Fibroblast of skin of abdomen (primary cell): ENCODE data around the gene UNC79.
"Not testable (repeated sequence)": the region's sequence is repeated elsewhere in the genome, so short reads cannot be mapped to it uniquely, and the experiment has no call there.

Experiments used
- DNase-seq: peaks from one replicate; pipeline ENCODE4 v3.0.0-alpha.2; 2013

Gene UNC79

DNA sequence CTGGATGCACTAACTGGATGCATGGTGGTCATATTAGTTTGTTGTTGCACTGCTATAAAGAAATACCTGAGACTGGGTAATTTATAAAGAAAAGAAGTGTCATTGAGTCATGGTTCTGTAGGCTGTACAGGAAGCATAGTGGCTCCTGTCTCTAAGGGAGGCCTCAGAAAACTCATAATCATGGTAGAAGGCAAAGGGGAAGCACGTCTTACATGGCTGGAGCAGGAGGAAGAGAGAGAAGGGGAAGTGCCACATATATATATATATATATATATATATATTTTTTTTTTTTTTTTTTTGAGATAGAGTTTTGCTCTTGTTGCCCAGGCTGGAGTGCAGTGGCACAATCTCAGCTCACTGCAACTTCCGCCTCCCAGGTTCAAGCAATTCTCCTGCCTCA lies 62.9 kb downstream of the UNC79 start:
- DNase-seq = not testable (repeated sequence)

DNA sequence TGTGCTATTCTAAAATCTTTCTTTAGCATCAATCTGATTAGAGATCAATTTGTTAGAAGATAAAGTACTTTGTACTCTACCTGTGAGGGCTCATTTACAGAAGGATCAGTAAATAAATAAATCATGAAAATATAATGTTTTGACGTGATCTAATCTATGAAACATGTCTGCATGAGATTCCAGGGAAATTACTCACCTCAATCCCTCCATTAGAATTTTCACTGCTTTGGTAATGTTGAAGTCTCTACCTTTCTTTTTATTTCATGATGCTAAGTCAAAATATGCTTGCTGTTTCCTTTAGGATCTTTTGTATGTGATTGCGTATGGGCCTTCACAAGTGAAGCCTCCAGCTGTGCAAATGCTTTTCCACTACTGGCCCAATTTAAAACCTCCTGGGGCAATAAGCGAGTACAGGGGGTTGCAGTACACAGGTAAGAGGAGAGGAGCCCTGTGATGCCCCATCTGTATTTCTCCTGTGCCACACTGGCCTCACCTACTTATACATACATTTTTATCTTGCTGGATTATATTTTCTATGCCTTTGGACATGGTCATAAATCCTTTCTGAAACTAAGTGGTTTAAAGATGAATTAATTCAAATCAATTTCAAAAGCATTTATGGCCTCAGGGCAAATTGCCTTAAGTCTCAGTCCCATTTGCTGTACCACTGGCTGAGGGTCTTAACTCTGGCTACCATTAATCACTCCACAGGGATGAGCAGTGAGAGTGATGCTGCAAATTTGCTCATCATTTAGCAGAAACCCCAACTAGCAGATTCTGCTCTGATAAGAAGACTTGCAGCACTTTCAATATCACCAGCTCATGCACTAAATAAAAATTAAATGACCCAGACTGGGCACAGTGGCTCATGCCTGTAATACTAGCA lies 66.4 kb downstream of the UNC79 start:
- no peak for DNase-seq

DNA sequence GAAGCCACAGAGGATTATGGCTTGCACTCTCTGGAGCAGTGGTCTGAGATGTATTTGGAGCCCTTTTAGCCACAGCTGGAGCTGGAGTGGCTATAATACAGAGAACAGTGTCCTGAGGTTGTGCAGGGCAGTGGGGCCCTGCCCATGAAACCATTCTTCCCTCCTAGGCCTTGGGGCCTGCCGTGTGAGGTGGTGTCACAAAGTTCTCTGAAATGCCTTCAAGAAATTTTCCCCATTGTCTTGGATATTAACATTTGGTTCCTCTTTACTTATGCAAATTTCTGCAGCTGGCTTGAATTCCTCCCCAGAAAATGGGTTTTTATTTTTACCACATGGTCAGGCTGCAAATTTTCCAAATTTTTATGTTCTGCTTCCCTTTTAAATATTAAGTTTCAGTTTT lies 79.3 kb downstream of the UNC79 start:
- no peak for DNase-seq

DNA sequence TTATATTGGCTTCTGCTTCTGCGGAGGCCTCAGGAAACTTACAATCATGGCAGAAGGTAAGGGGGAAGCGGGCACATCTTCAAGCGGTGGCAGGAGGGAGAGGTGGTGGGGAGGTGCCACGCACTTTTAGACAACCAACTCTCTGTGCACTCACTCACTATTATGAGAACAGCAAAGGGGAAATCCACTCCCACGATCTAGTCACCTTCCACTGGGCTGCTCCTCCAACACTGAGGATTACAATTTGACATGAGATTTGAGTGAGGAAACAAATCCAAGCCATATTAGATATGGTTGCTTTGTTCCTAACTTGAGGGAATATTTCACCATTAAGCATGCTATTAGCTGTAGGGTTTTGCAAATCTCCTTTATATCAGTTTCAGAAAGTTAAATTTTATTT lies 80.3 kb downstream of the UNC79 start:
- no peak for DNase-seq

DNA sequence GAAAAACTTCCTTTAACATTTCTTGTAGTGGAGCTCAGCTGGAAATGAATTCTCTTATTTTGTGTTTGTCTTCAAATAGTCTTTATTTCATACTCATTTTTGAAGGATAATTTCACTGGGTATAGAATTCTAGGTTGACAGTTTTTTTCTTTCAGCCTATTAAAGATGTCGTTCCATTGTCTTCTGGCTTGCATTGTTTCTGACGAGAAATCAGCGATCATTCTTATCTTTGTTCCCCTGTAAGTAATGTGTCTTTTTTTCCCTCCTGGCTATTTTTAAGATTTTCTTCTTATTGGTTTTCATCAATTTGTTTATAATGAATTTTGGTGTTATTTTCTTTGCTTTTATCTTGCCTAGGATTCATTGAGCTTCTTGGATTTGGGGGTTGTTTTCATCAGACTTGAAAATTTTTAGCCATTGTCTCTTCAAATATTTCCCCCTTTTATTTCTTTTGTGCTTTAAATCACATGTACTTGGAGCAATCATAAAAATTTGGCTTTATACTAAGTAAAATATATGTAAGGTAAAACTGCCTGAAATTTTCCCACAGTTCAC lies 89.4 kb downstream of the UNC79 start:
- DNase-seq = no peak

DNA sequence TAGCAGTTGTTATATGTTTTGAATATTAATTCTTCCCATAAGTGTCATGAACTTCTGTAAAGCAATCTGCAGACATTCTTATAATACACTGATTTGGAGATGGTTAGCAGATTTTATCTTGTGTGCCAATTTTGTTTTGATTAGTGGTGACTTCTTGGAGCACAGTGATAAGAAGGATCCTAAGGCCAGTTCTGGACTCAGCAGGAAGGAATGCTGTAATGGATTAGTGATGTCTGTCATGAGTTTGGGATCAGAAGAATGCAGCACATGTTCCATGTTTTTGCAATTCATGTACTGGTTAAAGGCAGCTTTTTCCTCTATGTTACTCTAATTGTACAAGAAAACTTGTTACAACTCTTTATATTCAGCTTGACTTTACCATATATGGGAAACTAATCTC lies 91.5 kb downstream of the UNC79 start:
- DNase-seq = no peak

DNA sequence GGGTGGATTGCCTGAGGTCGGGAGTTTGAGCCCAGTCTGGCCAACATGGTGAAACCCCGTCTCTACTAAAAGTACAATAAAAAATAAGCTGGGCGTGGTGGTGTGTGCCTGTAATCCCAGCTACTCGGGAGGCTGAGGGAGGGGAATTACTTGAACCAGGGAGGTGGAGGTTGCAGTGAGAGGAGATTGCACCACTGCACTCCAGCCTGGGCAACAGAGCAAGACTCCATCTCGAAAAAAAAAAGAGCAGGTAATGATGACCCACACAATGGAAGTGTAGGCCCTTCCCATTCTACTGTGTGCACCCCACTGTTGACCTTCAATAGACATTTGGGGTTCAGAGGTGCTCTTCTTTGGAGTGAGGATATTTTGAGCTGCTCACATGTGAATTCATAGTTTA lies 94.5 kb downstream of the UNC79 start:
- not testable (repeated sequence) for DNase-seq

DNA sequence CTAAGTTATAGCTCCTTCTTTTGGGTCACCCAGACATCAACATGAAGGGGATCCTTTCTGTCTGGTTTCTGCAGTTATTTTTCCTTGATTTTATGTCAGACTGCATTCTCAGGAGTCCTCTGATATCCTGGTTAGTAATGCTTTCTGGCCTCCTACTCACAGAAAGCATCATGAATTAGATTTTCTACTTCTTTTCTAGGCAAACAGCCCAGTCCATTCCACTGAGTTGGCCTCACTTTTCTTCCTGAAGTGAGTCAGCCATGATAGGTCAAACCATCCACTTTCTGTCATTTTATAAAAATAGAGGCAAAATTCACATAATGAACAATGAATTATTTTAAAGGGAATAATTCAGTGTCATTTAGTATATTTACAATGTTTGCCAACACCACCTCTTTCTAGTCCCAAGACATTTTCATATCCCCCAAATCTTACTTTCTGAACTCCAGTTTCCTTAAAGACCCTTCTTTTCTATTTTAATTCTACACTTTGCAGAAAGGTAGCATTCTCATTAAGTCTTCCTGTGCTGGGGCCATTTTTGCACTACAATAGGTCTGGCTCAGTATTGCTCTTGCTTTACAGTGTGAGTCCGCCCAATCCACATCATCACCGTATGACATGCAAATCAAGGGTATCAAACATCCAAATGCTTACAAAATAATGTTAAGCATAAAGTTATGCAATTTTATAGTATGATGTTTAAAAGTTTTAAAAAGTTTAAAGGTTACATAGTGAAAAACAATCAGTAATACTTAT lies 95.1 kb downstream of the UNC79 start:
- DNase-seq = peak; percentile 45

DNA sequence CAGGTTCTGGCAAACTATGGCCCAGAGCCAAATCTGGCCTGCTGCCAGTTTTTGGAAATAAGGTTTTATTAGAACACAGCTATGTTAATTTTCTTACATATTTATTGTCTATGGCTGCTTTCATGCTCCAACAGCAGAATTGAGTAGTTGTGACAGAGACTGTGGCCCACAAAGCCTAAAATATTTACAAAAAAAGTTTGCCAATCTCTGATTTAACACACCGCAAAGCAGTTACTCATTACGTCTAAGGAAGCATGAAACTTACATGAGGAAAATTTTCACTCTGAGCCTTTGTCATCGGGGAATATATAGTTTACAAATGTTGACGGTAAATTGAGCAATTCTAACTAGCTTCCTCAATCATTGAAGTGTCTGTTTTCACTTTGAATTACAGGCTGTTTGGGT lies 96.5 kb downstream of the UNC79 start:
- peak; percentile 33 for DNase-seq

DNA sequence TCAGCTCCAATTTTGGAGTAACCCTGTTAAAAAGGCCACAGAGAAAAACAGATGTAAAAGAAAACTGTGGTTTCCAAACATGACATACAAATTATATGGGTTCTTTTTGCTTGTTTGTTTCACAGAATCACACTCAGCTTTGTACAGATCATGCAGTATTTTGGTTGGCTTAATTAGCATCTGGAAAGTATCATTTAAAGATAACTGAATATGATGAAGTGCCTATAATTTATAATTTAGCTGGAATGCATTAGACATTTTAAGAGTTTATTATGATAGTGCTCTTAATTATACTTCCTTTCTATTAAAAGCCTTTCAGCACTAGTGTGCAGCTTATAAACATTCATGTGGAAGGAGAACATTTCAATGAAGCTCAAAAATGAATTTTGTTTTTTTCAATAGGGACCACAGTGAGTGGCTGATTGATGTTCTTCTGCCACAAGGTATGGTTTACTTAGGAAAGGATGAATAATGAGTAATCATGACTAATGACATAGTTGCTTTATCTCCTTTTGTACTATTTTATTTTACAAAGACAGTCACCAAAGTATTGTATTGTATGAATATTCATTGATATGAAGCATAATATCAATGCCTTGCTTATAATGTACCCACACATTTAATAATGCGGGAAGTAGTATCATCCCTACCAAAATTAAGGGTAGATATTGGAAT lies 98.3 kb downstream of the UNC79 start:
- DNase-seq = no peak

DNA sequence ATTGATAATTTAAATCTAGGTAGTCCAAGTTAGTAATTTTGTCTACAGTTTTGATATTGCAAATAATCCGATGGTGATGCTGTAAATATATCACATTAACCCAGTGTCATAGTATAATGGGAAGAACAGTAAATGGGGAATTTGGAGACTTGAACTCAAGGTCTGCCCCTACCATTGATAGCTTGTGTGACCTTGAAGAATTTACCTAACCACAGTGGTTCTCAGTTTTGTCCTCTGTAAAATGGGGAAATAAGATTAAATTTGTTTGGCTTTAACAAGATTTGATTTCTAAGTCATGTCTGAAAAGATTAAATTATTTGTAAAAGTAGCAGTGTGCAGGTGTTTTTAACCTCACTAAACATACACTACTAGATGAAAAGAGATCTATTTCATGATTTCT lies 100.9 kb downstream of the UNC79 start:
- DNase-seq = no peak

DNA sequence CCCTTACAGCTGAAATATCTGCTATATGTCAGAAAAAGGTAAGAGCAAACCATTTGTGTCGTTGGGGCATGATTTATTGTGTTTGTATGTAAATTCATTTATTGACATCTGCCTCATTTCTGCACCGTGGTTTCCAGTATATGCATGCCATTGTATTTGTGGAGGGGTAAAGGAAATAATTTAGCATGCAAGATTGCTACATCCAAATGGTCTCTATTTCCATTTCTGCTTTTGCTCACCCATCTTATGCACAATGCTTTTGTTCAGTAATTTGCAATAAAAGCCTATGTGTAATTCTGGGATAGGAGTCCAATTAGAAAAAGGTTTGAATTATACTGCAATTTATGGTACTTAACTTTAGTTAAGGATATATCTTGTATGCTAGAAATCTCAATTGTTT lies 101.8 kb downstream of the UNC79 start:
- no peak for DNase-seq

DNA sequence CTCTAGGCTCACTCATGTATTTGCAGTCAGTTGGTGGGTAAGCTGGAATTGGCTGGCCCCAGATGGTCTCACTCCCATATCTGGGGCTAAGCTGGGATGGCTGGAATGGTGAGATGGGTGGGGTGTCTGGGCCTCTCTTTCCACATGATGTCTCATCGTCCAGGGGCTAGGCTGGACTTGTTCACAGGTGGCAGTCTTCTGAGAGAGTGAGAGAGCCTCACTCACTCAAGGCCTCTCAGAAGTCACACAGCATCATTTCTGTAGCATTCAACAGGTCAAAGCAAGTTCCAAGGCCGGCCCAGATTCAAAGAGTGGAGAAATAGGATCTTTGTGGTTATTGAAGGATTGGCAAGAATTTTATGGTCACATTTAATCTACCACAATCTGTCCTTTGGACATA lies 102.7 kb downstream of the UNC79 start:
- DNase-seq = no peak

DNA sequence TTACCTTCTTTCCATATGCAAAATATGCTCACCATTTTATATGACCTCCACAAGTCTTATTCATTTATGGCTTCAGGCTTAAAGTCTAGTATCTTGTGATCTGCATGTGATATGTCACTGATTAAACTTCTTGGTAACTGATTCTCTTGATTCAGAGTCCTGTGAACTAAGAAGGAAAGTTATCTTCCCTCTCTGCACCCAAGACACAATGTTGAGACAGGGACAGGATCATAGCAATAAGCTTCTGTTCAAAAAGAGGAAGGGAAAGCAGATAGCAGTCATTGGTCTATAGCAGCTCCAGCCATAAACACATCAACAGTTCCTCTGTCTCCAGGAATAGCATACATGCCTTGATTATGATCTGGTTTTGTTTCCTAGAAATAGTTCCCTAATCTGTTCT lies 103.1 kb downstream of the UNC79 start:
- no peak for DNase-seq

DNA sequence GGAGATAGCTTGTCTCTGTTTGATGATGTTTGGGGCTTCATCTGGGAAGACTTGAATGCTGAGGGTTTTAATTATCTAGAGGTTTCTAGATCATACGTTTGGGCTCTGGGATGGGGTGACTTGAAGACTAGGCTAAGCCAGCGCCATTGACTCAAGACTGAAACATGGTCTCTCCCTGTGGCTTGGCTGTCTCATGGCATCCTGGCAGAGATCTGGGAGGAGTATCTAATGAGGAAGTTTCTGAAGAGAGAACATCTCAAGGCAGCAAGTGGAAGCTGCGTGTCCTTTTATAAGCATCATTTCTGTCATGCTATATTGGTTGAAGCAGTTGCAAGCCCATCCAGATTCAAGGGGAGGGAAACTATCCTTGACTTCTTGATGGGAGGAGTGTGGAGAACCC lies 104.8 kb downstream of the UNC79 start:
- DNase-seq = no peak

DNA sequence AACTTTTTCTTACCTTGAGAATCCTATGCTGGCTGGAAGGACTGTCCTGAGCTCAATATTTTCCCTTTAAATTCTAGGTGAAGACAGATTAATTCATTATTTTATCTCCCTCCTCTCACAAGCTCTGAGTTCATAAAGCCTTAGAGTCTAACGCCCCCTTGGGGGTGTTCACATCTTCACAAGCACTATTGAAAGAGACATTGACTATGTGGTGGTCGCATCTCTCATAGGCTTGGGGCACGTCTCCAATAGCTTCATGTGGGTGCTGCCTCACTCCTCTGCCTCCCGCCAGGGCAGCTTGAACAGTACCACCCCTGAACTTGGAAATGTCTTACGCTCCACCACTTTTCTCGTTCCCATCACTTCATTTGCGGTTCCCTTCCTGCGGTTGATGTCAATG lies 106.2 kb downstream of the UNC79 start:
- no peak for DNase-seq

DNA sequence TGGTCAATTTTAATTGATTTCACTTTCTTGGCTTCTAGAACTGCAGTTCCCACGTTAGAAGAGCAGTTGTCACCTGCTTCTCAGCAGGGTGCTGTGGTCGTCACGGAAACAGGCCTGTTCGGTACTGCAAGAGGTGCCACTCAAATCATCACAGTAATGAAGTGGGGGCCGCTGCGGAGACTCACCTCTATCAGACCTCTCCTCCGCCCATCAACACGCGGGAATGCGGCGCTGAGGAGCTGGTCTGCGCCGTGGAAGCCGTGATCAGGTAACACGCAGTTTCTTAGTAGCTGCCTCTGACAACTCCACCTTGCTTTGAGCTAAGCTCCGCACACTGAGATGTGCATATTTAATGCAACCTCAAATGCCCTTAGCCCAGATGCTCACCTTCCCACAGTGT lies 107.2 kb downstream of the UNC79 start:
- DNase-seq = no peak

DNA sequence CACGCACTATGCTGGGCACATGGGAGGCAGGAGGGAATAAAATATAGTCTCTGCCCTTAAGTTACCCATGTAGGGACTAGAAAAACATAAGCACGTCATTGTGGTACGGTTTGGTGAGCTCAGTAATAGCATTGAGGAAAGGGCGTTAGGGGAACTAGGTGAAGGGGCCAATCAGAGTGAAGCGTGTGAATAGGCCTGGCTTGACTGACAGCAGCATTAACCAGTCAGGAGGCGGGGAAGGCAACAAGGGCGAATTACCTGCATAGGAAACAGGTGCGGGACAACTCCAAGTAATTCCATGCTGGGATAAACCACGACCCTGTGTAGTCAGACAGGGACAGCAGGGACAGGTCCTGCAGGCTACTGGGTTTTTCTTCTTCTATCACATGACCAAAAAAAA lies 107.7 kb downstream of the UNC79 start:
- DNase-seq = no peak

DNA sequence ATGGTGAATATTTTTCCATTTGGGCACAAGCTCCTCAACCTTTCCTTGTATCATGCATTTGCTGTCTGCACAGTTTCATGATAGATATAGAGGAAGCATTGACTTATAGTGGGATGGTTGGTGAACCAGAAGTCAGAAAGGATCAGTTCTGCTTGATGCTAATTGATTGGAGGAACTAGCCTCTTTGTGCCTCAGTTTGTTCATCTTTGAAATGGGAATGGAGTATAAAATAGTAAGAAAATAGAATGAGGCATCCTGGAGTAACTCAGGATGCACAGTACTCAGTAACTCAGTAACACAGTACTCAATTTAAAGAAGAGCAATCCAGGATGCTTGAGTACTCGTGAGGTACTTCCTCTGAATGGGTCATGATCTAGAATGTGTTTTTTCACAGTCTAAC lies 109.5 kb downstream of the UNC79 start:
- DNase-seq = no peak

DNA sequence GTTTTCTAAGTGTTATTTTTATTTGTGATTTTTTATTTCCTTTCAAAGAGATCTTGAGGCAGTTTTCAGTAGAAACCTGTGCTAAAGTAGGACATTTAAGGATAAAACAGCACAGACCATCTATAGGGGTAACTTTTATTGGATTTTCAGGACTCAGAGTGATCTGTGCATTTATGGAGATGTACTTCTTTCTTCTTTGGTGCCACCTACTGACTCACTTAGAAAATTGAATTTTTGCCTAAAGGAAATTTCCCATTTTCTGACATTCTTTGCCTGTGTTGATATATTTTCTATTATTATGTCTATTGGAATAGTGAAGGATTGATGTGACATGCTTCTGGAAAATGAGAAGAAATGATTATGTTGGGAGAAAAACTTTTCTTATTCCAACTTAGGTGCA lies 113.0 kb downstream of the UNC79 start:
- DNase-seq = peak; percentile 10

DNA sequence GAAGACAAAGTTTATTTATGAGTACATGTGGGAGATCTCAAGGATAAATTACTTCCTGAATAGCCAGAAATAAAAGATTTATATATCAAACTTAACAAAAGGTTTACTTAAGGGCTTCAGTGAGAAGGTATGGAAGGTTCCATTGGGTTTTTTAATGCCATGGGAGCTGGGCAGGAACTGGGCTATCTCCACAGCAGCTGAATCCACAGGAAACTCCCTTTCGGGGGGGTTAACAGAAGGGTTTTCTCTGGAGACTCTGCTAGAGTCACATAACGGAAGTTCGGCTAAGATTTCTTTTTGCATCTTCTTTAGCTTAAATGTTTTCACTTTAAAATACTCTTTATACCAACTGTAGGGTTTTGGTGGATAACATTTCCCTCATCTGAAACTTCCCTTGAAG lies 113.5 kb downstream of the UNC79 start:
- no peak for DNase-seq

DNA sequence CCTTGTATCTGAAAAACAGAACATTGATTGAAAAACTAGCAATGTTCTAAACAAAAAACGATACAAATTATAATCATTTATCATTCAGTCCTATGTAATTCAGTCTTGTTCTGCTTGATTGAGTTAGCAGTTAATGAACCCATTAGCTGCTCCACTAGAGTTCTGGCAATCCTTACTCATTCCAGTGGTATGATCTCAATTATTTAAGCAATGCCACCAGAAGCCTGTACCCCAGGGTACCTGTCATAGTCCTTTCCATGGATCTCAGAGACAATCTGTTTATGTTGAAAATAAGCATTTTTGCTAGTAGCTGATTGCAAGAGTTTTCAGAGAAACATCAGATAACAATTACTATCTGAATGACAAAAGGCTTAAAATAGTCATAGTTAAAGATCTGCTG lies 115.9 kb downstream of the UNC79 start:
- no peak for DNase-seq
